Cerebellar cortex (tissue), 1 donor: ENCODE results near the gene CFAP69.
"Not testable (repeated sequence)": the region's sequence is repeated elsewhere in the genome, so short reads cannot be mapped to it uniquely, and the experiment has no call there.

ENCODE experiments used
- DNase-seq: peaks from one replicate; pipeline ENCODE4 v3.0.0-alpha.2; 2015; ENCODE audit warnings: low spot score

Gene CFAP69

DNA sequence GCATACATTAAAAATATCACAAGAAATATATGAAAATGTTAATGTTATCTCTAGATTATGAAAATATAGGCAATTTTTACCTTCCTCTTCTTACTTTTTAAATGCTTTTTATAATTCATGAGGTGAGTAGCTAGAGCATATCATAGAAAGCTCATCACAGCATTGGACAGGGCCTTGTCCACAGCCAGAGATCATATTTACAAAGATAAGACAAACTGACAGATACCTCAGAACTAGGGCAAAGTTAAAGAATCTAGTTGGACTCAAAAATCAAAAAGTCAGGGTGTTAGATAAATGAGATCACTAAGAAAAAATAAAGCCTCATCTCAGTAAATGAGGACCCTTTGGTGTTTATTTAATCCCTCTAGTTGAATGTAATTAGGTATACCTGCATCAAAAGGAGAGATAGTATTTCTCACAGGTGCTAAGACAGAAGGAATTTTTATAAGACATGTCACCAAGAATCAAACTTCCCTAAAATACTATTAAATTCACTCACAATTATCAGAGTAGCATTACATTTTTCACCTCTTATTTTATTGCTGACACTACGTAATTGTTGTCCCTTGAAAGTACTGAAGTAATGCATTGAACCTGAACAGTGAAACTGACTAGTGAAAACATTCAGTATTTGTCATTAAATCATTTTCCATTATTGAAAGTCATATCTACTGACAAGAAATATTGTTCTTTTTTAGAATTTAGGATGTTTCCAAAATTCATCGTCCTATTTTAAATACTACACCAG lies 25.6 kb downstream of the CFAP69 start:
- DNase-seq = no peak

DNA sequence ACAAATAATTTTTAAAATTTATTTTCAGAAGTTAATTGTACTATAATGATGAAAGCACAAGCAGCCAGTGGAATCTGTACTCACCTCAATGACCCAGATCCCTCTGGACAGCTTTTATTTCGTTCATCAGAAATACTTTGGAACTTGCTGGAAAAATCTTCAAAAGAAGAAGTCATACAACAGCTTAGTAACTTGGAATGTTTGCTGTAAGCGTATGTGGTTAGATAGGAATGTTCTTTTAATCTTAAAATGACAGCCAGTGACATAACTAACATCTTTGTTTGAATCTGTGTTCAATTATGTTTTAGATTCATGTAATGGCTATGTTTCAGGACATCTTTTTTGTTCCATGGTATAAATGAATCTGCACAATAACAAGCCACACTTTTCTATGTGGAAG lies 26.8 kb downstream of the CFAP69 start:
- no peak for DNase-seq

DNA sequence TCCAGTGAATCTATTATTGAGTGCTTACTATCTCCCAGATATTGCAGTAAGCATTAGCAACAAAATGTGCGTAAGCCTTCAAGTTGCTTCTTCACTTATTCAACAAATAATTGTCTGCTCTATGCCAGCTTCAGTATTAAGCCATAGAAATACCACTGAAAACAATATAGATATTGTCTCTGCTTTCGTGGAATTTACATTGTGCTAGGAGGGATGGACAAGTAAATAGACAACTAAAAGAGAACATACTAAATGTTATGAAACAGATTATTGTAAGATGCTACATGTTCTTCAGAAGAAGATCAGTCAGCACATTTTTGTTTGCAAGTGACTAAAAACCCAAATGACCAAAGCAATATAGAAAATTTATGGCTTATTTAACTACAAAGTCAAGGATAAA lies 27.3 kb downstream of the CFAP69 start:
- no peak for DNase-seq

DNA sequence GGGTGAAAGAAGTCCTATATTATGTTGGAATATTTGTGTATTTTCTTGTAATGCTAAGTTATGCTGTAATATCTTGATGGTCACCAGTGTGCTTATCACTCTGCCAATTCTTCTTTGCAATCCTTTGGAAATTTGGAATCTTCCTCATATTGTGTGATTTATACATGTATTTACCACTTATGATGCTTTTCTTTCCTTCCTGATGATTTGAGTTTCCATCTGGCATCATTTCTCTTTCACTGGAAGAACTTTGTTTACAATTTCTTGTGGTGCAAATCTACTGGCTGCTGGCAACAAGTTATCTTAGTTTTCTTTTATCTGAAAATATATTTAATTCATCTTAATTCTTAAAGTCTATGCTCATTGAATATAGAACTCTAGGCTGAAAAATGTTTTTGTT lies 29.2 kb downstream of the CFAP69 start:
- no peak for DNase-seq

DNA sequence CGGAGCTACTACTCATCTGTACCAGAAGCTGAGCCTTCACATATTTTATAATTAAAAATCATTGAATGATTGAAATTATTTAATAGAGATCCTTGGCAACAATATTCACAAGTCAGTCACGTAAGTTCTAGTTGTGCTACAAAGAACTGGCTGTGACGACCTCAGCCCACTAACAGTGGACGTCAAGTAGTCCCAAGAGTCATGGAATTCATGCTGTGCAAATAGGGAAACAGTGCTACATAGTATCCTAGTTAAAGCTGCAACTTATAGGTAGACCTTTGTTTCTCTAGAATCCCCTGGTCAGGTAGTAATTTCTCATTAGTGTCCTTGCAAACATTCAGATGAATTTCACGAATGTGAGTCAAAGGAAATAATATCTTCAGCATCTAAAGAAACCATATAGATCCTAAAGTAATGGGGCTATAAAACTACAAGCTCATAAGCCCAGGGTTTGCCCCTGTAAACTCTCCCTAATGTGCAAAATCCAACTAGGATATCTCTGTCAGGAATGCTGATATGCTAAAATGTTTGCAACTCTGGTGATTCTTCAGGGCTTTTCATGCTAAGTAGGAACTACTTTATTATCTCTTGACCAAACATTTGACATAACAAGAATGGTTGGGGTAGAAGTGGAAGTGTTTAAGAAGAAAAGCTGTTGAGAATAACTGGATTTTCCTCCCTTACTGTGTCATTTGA lies 31.2 kb downstream of the CFAP69 start:
- DNase-seq = no peak

DNA sequence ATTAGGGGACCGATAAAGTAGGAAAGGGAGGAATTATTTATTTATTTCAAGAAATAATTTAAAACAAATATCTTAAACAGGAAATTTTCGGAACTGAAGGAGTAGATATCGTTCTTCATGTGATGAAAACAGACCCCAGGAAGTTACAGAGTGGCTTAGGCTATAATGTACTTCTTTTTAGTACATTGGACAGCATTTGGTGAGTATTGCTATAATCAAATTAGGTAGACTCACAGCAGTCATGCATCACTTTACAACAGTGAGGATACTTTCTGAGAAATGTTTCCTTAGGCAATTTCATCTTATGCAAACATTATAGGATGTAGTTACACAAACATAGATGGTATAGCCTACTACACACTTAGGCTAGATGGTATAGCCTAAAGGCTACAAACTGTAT lies 43.2 kb downstream of the CFAP69 start:
- DNase-seq = no peak

DNA sequence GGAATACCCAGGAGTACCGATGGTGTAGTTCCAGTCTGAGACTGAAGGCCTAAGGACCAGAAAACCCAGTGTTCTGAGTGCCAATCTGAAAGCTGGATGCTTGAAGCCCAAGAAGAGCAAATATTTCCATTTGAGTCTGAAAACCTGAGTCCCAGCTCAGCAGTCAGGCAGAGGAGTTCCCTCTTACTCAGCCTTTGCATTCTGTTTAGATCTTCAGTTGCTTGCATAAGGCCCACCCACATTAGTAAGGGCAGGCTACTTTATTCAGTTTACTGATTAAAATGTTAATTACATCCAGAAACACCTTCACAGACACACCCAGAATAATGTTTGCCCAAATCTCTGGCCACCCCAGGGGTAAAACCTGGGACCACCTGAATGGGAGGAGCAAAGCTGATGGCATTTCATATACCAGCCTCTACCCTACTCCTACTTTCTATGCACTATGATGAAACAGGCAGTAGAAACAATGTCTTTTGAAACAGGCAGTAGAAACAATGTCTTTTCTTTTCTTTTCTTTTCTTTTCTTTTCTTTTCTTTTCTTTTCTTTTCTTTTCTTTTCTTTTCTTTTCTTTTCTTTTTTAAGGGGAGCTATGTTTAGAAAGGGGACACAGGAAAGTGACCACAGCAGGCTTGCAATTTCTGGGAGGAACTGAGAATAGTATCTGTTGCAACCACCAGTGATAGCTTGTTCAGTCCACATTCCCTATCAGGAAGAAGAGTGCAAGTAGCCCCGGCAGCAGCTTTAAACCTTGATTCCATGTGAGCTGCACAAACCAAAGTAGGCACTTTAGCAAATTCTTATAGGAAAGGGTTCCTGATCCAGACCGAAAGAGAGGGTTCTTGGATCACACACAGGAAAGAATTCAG lies 45.5 kb downstream of the CFAP69 start:
- no peak for DNase-seq

DNA sequence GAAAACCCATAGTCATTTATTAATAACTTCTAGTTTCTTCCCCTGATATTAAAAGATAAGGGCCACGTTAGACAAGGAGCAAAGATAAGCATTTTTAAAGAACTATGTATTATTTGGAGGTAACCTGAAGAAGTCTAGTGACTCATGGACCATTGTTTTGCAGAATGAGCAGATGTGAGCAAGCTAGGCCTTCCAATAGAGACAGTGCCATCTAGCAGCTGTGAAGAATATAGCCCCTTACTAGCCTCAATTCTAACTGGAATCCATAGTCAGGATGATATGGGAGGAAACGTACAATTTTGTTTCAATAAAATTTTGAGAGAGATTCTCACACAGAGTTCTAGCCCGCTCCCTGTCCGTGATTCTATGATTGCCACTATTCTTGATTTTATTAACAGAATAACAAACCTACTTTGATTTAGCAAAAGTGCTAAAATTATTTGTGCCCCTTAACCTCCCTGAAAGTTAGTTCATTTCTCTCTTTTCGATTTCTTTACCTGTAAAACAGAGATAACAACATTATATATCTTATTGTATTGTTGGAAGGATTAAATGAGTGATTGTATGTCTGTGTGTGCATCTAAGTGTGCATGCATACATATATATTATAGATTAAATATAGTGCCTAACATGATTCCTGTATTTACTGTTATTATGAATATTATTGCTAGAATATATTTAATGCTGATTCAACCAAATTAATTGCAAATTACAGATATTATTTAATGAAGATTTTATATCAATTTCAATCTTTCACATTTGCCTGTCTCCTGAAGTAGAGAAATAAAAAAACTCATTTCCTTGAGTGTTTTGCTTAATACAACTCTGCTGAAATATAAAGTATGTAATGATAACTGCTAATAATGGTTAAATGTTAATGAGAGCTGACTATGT lies 53.4 kb downstream of the CFAP69 start:
- DNase-seq = peak; percentile 29

DNA sequence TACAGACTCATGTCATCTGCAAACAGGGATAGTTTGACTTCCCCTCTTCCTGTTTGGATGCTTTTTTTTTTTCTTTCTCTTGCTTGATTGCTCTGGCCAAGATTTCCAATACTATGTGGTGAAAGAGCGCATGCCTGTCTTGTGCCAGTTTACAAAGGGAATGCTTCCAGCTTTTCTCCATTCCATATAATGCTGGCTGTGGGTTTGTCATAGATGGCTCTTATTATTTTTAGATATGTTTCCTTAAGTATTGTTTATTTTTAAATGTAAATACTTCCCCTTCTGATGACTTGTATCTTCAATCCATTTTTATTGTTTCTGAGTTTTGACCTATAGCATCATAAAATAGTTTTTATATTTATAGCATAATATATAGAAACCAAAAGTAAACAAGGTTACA lies 58.3 kb downstream of the CFAP69 start:
- no peak for DNase-seq

DNA sequence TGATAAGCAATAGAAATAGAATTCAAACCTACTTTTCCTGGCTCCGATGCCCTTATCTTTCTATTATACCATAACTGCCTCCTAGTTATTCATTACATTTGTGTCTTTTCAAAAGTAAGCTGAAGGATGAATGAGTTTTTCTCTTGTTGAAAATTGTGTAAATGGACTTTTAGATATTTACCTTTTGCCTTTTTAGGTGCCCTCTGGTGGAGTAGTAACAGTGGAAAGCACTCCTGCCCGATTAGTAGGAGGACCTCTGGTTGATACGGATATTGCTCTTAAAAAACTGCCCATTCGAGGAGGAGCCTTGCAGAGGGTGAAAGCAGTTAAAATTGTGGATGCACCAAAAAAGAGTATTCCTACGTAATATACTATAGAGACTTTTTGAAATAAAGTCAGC lies 64.9 kb downstream of the CFAP69 start:
- no peak for DNase-seq

DNA sequence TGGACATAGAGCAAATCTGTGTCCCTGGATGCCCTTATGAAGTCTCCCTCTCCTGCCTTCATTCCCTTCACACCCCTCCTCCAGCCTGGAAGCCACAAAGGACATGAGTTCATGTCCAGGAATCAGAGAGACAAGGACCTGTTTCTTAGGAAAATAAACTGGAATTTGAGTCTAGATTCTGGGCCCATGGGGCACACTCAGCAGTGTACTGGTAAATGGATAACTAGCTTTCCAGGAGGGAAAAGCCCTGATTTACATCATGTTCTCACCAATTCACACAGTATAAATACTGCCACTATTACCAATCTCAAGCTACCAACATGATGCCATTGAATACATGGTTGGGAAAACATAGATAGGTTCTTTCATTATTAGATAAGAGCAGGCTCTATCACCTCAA lies 66.2 kb downstream of the CFAP69 start:
- no peak for DNase-seq

DNA sequence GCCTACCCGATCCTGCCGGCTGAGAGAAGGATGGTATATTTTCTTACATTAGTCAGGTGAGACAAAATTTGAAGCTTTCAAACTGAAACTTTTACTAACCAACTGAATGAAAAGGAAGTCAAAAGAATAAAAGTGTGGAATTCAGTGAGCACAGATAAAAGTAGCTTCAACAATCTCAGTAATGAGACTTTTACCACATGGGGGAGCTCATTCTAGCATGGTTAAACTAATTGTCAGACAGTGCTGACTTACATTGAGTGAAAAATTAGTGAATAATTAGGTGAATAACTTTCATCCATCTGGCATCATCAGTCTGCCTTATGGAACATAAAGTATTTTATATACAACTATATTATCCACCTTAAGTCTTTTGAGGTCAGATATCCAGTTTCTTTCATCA lies 67.8 kb downstream of the CFAP69 start:
- peak; percentile 15 for DNase-seq

DNA sequence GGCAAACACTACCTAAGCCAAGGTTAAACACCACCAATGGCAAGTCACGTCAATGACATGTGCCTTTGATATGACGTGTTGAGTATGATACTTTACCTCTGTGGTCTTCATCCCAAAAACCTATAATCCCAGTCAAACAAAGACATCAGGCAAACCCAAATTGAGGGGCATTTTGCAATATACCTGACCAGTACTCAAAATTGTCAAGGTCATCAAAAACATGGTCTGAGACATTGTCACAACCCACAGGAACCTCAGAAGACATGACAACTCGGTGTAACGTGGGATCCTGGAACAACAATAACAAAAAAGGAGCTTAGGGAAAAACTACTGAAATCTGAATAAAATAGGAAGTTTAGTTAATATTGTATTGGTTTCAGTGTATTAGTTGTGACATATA lies 68.9 kb downstream of the CFAP69 start:
- DNase-seq = no peak

DNA sequence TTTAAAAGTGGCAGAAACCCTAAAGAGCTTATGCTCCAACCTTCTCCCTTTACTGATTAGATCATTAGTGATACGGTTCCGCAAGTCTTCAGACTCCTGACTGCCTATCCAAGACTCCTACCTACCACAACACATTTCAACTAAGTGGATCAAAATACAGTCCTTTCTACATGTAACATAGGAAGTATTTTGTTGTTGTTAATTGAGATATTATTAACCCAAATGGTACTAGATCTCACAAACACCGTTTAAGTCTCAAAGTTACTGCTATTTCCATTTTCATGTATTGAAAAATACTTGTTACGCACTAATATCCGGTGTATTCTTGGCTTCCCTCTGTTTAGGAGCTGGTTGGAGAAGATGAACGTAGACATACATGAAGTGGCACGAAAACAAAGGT lies 75.0 kb downstream of the CFAP69 start:
- no peak for DNase-seq

DNA sequence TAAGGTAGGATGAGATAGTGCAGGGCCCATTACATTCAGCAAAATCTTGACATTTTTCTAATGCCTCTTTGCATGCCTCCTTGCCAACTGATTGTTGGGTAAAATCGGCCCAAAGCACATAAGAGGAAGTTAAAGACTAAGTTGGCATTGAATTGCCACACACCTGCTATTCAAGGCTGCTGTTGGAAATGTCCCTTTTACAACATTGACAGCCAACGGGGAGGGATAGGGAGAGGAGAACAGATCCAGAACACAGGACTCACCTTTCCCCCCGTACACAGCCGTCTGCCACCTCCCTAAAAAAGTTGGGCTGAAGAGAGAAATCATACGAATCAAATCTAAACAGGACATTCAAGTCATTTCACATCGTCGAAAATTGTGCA lies 75.4 kb downstream of the CFAP69 start:
- DNase-seq = no peak

DNA sequence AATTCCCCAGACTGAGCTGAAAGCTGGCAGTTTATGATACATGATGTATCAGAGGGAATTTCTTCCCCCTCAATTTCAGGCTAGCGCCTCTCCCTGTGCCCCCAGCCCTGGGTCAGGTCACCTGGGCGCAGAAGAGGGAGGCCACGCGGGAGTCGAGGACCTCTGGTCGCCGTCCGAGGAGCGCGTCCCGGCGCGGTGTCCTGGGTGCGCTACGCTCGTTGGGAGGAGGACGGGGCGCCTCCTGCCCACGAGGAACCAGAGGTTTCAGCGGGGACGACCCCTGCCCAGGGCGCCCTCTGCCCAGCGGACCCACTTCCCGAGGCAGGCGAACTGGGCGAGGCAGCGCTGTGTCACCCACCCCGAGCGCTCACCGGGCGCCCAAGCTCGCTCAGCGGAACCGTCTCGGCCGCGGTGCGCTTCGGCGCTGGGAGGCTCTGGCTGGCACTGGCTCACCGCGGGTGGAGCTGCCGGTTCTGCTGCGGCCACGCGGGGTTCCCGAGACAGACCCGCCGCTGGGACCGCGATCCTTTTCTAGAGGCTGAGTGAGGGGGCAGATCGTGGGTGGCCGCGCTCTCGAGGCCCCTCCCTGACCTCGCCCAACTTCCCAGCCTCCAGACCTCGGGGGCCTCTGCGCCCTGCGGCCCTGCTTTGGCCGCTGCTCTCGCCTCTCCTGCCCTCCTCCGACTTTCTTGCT lies 76.0 kb downstream of the CFAP69 start, which contains the start of gene FAM237B:
TSS of gene FAM237B (minus strand) at position 504 of the 694 bp plus-strand sequence. CDS start 1,556 bp downstream, outside the sequence.
- DNase-seq = no peak

DNA sequence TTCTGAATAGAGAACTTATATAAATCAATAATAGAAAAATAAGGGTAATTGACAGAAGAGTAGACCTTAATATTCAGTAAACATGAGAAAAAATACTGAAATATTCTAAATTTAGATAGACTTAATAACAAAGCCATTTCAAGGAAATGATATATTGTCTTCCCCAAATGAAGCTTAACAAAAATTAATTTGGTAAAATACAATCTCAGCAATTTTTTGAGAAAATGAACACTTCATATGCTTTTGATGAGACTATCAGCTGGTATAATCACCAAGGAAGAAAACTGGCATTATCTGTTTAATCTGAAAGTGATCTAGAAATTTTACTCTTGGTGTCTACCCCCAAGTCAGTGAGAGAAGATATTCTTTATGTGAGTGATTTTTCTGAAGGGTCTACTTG lies 77.9 kb downstream of the CFAP69 start:
- no peak for DNase-seq

DNA sequence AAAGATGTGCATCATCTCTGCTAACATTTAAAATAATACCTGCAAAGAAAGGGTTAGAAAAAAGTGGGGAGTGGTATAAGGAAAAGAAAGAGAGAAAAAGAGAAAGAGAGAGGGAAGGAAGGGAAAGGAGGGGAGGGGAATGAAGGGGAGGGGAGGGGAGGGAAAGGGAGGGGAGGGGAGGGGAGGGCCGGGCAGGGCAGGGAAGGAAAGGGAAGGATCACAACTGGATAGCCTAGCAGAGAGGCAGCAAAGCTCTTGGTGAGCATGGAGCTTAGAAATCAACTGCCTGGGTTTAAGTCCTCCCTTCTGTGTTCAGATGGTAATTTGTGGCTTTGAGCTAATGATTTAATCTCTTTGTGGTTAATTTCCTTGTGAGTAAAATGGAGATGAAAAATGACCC lies 81.5 kb downstream of the CFAP69 start:
- no peak for DNase-seq

DNA sequence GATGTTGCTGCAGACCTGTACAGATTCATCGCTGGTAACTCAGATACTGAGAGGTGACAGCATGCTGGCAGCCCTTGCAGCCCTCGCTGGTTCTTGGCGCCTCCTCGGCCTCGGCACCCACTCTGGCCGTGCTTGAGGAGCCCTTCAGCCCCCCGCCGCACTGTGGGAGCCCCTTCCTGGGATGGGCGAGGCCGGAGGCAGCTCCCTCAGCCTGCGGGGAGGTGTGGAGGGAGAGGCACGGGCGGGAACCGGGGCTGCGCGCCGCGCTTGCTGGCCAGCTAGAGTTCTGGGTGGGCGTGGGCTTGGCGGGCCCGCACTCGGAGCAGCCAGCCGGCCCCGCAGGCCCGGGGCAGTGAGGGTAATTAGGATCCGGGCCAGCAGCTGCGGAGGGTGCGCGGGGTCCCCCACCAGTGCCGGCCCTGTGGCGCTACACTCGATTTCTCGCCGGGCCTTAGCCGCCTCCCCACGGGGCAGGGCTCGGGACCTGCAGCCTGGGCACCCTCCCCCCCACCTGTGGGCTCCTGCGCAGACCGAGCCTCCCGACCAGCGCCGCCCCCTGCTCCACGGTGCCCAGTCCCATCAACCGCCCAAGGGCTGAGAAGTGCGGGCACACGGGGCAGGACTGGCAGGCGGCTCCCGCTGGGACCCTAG lies 89.3 kb downstream of the CFAP69 start:
- DNase-seq = no peak

DNA sequence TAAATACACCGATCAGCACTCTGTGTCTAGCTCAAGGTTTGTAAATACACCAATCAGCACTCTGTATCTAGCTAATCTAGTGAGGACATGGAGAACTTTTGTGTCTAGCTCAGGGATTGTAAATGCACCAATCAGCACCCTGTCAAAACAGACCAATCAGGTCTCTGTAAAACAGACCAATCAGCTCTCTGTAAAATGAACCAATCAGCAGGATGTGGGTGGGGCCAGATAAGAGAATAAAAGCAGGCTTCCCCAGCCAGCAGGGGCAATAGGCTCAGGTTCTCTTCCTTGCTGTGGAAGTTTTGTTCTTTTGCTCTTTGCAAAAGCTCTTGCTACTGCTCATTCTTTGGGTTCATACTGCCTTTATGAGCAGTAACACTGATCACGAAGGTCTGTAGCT lies 90.0 kb downstream of the CFAP69 start:
- not testable (repeated sequence) for DNase-seq

DNA sequence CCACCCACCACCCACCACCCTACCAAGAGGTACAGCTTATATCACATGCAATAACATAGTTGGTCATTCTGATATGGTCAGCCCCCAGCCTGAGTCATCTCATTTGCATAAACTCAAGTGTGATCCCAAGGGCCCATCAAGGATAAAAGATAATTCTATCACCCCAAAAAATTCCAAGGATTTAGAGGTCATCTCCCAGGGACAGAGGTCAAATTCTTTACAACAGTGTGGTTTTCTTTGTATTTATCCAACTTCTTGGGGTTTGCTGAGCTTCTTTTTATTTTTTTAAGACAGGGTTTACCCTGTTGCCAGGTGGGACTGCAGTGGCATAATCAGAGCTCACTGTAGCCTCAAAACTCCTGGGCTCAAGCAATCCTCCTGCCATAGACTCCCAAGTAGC lies 92.1 kb downstream of the CFAP69 start:
- DNase-seq = no peak
